GM23338 (cell line): ENCODE results near the gene UHMK1. TPM values are rescaled to one million over a fixed set of nuclear protein-coding genes. Genes with fewer than 3 reads are reported as not detected.

Experiments used
- ATAC-seq: fragments of 200-7000 bp; cut with Tn5 transposase; 3 replicates; pipeline ENCODE4 v1.9.1; 2020
- DNase-seq: peaks from one replicate; pipeline ENCODE4 v3.0.0-alpha.2; 2015; ENCODE audit warnings: low spot score
- H2AFZ ChIP-seq: fragments of 200-600 bp; sonication (generic); 2 replicates; pipeline ENCODE4 v1.8.0; 2016; ENCODE audit warnings: antibody characterized with exemption, mild to moderate bottlenecking, moderate library complexity
- H3F3A ChIP-seq: fragments of 200-600 bp; sonication (generic); replicated peaks from 2 replicates; pipeline ENCODE4 v1.8.0; 2017; ENCODE audit warnings: antibody characterized with exemption, mixed run types, low read depth
- H3K27ac ChIP-seq: fragments of 200-600 bp; sonication (generic); 2 replicates; pipeline ENCODE4 v1.6.1; 2016; ENCODE audit warnings: low read depth
- H3K27me3 ChIP-seq: fragments of 200-600 bp; sonication (generic); 2 replicates; pipeline ENCODE4 v1.8.0; 2016; ENCODE audit warnings: mild to moderate bottlenecking, mixed run types, moderate library complexity; ENCODE audit not compliant: insufficient read depth
- H3K36me3 ChIP-seq: fragments of 200-600 bp; sonication (generic); 2 replicates; pipeline ENCODE4 v1.8.0; 2016; ENCODE audit warnings: mild to moderate bottlenecking; ENCODE audit not compliant: insufficient read depth
- H3K4me1 ChIP-seq: fragments of 200-600 bp; sonication (generic); 2 replicates; pipeline ENCODE4 v1.8.0; 2016; ENCODE audit warnings: mild to moderate bottlenecking, moderate library complexity; ENCODE audit not compliant: insufficient read depth
- H3K4me2 ChIP-seq: fragments of 200-600 bp; sonication (generic); 2 replicates; pipeline ENCODE4 v1.7.1; 2017; ENCODE audit warnings: mixed run types
- H3K4me3 ChIP-seq: fragments of 200-600 bp; sonication (generic); 2 replicates; pipeline ENCODE4 v1.6.1; 2016; ENCODE audit warnings: mixed run types
- H3K79me2 ChIP-seq: fragments of 200-600 bp; sonication (generic); replicated peaks from 2 replicates; pipeline ENCODE4 v1.8.0; 2017; ENCODE audit warnings: mild to moderate bottlenecking; ENCODE audit not compliant: insufficient read depth
- H3K9me2 ChIP-seq: fragments of 200-600 bp; sonication (generic); 2 replicates; pipeline ENCODE4 v1.8.0; 2017; ENCODE audit not compliant: insufficient read depth
- H4K20me1 ChIP-seq: fragments of 200-600 bp; sonication (generic); replicated peaks from 2 replicates; pipeline ENCODE4 v1.8.0; 2017; ENCODE audit warnings: mild to moderate bottlenecking; ENCODE audit not compliant: insufficient read depth
- H3K27ac Mint-ChIP-seq: 2 replicates; pipeline ENCODE4 v1.8.0; 2020; ENCODE audit warnings: inconsistent platforms, mild to moderate bottlenecking, moderate library complexity, mixed read lengths
- H3K27me3 Mint-ChIP-seq: 3 replicates; pipeline ENCODE4 v1.8.0; 2022; ENCODE audit warnings: low read depth, mild to moderate bottlenecking, moderate library complexity, mixed read lengths, inconsistent platforms; ENCODE audit not compliant: insufficient read depth, poor library complexity
- H3K36me3 Mint-ChIP-seq: 3 replicates; pipeline ENCODE4 v1.8.0; 2021; ENCODE audit warnings: low read depth, mild to moderate bottlenecking, inconsistent platforms, moderate library complexity, mixed read lengths
- H3K4me1 Mint-ChIP-seq: 3 replicates; pipeline ENCODE4 v1.8.0; 2020; ENCODE audit warnings: mild to moderate bottlenecking, inconsistent platforms, mixed read lengths
- H3K4me3 Mint-ChIP-seq: 3 replicates; pipeline ENCODE4 v1.8.0; 2021; ENCODE audit warnings: moderate library complexity, mild to moderate bottlenecking, inconsistent platforms, mixed read lengths
- H3K9me3 Mint-ChIP-seq: 3 replicates; pipeline ENCODE4 v1.8.0; 2020; ENCODE audit warnings: moderate library complexity, mild to moderate bottlenecking, inconsistent platforms, mixed read lengths
- CREB1 ChIP-seq: fragments of 250-450 bp; sonication (Bioruptor Pico); IDR thresholded peaks from 2 replicates; pipeline ENCODE4 v1.5.0; 2020; ENCODE audit warnings: low read depth, mild to moderate bottlenecking, moderate library complexity
- CTCF ChIP-seq, 2 experiments: fragments of 200-600 bp in 1 of 2; sonication (generic) in 1 of 2; conservative IDR thresholded peaks; 2 replicates each; pipeline versions ENCODE4 v1.5.1 to v1.6.1; 2016 to 2017; ENCODE audit warnings: antibody characterized with exemption in 2 of 2, low read depth in 2 of 2, mild to moderate bottlenecking in 2 of 2, moderate library complexity in 1 of 2
- ETS1 ChIP-seq: IDR thresholded peaks from 2 replicates; pipeline ENCODE4 v1.6.1; 2016; ENCODE audit warnings: antibody characterized with exemption
- EZH2 ChIP-seq: fragments of 200-600 bp; sonication (generic); IDR thresholded peaks from one replicate; pipeline ENCODE4 v1.8.0; 2017; ENCODE audit warnings: antibody characterized with exemption, mild to moderate bottlenecking, low read depth; ENCODE audit not compliant: unreplicated experiment
- EZH2phosphoT487 ChIP-seq: fragments of 200-600 bp; sonication (generic); IDR thresholded peaks from one replicate; pipeline ENCODE4 v1.8.1; 2018; ENCODE audit warnings: antibody characterized with exemption; ENCODE audit not compliant: unreplicated experiment
- JUNB ChIP-seq: IDR thresholded peaks from one replicate; pipeline ENCODE4 v1.6.1; 2016; ENCODE audit warnings: antibody characterized with exemption; ENCODE audit not compliant: unreplicated experiment
- NANOG ChIP-seq: IDR thresholded peaks from 2 replicates; pipeline ENCODE4 v1.6.1; 2016; ENCODE audit warnings: antibody characterized with exemption, borderline replicate concordance
- POLR2AphosphoS5 ChIP-seq: IDR thresholded peaks from 2 replicates; pipeline ENCODE4 v1.6.1; 2016; ENCODE audit warnings: antibody characterized with exemption, low read depth
- REST ChIP-seq: IDR thresholded peaks from one replicate; pipeline ENCODE4 v1.6.1; 2018; ENCODE audit warnings: antibody characterized with exemption; ENCODE audit not compliant: unreplicated experiment
- STAT1 ChIP-seq: IDR thresholded peaks from one replicate; pipeline ENCODE4 v1.6.1; 2016; ENCODE audit warnings: antibody characterized with exemption; ENCODE audit not compliant: unreplicated experiment
- ZNF114 ChIP-seq: fragments of 250-450 bp; sonication (Bioruptor Pico); IDR thresholded peaks from 2 replicates; pipeline ENCODE4 v1.5.0; 2020; ENCODE audit warnings: mild to moderate bottlenecking, moderate library complexity
- ZNF331 ChIP-seq: fragments of 250-450 bp; sonication (Bioruptor Pico); IDR thresholded peaks from 2 replicates; pipeline ENCODE4 v1.5.0; 2020; ENCODE audit warnings: low read depth, mild to moderate bottlenecking, moderate library complexity
- ZNF462 ChIP-seq: fragments of 250-450 bp; sonication (Bioruptor Pico); IDR thresholded peaks from 2 replicates; pipeline ENCODE4 v1.5.0; 2020; ENCODE audit warnings: mild to moderate bottlenecking, moderate library complexity
- polyA plus RNA-seq: library from polyadenylated mRNA; unstranded; fragments of >200 nt; fragmentation: Nextera tagmentation; extraction: Ambion mirVana; gene quantifications from 2 replicates; pipeline ENCODE4 v1.2.1, GENCODE V29; 2016
- total RNA-seq: library from RNA; depleted of rRNA; stranded (reverse); fragments of >200 nt; shearing (Covaris generic); gene quantifications from 2 replicates; pipeline ENCODE4 v1.2.3, GENCODE V29; 2014

The UHMK1 gene
- total and polyA plus RNA-seq, 2 experiments from 2014 or later: 8.6 to 28.3 TPM

- peak; percentile 85 for DNase-seq
- H3K27me3 Mint-ChIP-seq: peaks cover 4% of the 10 kb centered on the region
- TF ChIP-seq ETS1 (no peak), NANOG (no peak), REST (no peak), EZH2phosphoT487 (no peak), CTCF (conservative IDR thresholded peaks at IDR 0.05; ENCODE audit: low read depth in 2 of 2) (no peak), ZNF114 (CRISPR knock-in tag) (no peak), ZNF331 (CRISPR knock-in tag) (no peak), ZNF462 (no peak), JUNB (no peak), EZH2 (no peak), CREB1 (no peak), POLR2AphosphoS5 (no peak), STAT1 (no peak)
Observed at GRCh38 chr1:162530307-162530987, 32.8 kb downstream of the UHMK1 start.

More at GRCh38 chr1:162530307-162530987, 32.8 kb downstream of the UHMK1 start:
- H3K9me2 ChIP-seq: no peaks in the 10 kb centered on the region
- no peaks in the 10 kb centered on the region for H4K20me1 ChIP-seq
- H3K27ac ChIP-seq: no peak overlapping the region
- peaks cover 15% of the 10 kb centered on the region for H3K4me1 Mint-ChIP-seq
- H3K4me1 ChIP-seq: peaks cover 11% of the 10 kb centered on the region; the same call in 1 of the 2 replicates
- no peaks in the 10 kb centered on the region for H3K27me3 ChIP-seq
- H3K4me2 ChIP-seq: peak overlapping the region; percentile 5; the same call in 1 of the 2 replicates
- H3K79me2 ChIP-seq: no peaks in the 10 kb centered on the region
- H3K36me3 ChIP-seq: no peaks in the 10 kb centered on the region
- H3K9me3 Mint-ChIP-seq: no peaks in the 10 kb centered on the region
- H3K4me3 Mint-ChIP-seq: no peak overlapping the region
- no peak overlapping the region for H3K4me3 ChIP-seq
- peak; percentile 99 for ATAC-seq
- H2AFZ ChIP-seq: no peak overlapping the region
- H3K36me3 Mint-ChIP-seq: peaks cover 3% of the 10 kb centered on the region; the same call in 2 of the 3 replicates
- no peak overlapping the region for H3K27ac Mint-ChIP-seq
- H3F3A ChIP-seq: no peaks in the 10 kb centered on the region
